ENCODE data around the gene FOXP1. TPM values are rescaled to one million over a fixed set of nuclear protein-coding genes. Genes with fewer than 3 reads are reported as not detected.
A peak's percentile ranks its signal among the peaks of the same experiment; 100 is the strongest.

Gene FOXP1
- total and polyA plus RNA-seq, 8 donors = 12.3 to 215 (median 117) TPM

DNA sequence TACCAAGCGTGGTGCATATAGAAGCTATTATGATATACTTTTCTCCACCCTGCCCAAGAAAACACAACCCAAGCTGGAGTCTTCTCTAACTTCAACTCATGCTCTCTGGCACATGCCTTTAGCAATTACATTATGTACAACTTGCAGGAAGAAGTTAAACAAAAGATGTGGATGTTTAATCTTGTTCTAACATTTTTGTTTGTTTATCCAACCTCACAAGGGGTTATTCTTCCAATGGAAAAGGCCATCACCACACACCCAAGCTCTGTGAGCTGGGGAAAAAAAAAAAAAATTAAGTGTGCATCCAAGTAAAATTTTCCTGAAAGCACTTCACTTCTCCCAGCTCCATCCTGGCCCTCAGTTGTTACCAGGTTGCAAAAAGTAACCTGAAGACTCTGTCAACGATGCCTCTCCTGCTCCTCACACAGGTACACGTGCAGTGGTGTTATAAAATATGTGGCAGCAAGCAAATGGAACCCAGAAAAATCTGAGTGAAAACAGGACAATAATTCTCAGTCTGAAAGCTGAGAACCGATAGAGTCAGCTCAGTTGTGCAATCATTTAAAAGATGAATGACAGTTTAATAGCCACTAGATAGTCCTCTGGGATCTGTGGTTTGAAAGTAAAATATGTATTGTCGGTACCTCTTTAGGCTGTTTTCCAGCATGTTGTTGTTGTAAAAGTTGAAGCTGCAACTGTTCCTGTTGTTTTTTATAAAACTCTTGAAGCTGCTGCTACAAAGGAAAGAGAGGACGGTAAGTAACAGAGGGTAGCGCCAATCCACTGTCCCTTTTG, 531.4 kb downstream of the FOXP1 start:
- TF ChIP-seq POLR2A (IDR thresholded peaks at IDR 0.05) (no peak), EP300 (IDR thresholded peaks at IDR 0.05) (no peak), POLR2AphosphoS5 (IDR thresholded peaks at IDR 0.05) (no peak)
- TF ChIP-seq, protein P1, sequence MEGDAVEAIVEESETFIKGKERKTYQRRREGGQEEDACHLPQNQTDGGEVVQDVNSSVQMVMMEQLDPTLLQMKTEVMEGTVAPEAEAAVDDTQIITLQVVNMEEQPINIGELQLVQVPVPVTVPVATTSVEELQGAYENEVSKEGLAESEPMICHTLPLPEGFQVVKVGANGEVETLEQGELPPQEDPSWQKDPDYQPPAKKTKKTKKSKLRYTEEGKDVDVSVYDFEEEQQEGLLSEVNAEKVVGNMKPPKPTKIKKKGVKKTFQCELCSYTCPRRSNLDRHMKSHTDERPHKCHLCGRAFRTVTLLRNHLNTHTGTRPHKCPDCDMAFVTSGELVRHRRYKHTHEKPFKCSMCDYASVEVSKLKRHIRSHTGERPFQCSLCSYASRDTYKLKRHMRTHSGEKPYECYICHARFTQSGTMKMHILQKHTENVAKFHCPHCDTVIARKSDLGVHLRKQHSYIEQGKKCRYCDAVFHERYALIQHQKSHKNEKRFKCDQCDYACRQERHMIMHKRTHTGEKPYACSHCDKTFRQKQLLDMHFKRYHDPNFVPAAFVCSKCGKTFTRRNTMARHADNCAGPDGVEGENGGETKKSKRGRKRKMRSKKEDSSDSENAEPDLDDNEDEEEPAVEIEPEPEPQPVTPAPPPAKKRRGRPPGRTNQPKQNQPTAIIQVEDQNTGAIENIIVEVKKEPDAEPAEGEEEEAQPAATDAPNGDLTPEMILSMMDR (IDR thresholded peaks at IDR 0.05) = no peak
- H3K9me3 ChIP-seq = no peaks in the 10 kb centered on the region
- peaks cover 47 to 100% (median 88%) of the 10 kb centered on the region in 4 donors for H3K4me1 ChIP-seq
- H3K4me3 ChIP-seq = no peak overlapping the region
- peak overlapping the region in 4 of 5 donors; percentile 20 to 81 (median 65) for H3K27ac ChIP-seq
- H3K36me3 ChIP-seq = peaks cover 18 to 44% (median 31%) of the 10 kb centered on the region in 4 donors
- H3K27me3 ChIP-seq = no peaks in the 10 kb centered on the region
- WGBS, 5 donors = 39 to 52% (median 45%) methylated on average over 7 of the region's 7 CpGs
- intact Hi-C loops (cut with DNase I; ENCODE audit: low total_unique reads) = no loop called here
- no peak for DNase-seq

GRCh38 chr3:71051259-71051595, 532.3 kb downstream of the FOXP1 start:
- Histone ChIP-seq H3K4me3 (no peak overlapping the region), H3K4me1 (peaks cover 42 to 100% (median 88%) of the 10 kb centered on the region in 4 donors), H3K27me3 (no peaks in the 10 kb centered on the region), H3K36me3 (peaks cover 26 to 53% (median 40%) of the 10 kb centered on the region in 4 donors), H3K9me3 (no peaks in the 10 kb centered on the region), H3K27ac (peak overlapping the region; percentile 14 to 81 (median 63))
- WGBS, 5 donors = 57 to 65% (median 63%) methylated on average over 5 of the region's 5 CpGs
- intact Hi-C loops (cut with DNase I; ENCODE audit: low total_unique reads) = no loop called here
- DNase-seq = no peak
- TF ChIP-seq, protein P1 (IDR thresholded peaks at IDR 0.05) = no peak
- no peak for TF ChIP-seq POLR2A (IDR thresholded peaks at IDR 0.05)
- TF ChIP-seq POLR2AphosphoS5 (IDR thresholded peaks at IDR 0.05) = no peak
- TF ChIP-seq EP300 (IDR thresholded peaks at IDR 0.05) = no peak

DNA sequence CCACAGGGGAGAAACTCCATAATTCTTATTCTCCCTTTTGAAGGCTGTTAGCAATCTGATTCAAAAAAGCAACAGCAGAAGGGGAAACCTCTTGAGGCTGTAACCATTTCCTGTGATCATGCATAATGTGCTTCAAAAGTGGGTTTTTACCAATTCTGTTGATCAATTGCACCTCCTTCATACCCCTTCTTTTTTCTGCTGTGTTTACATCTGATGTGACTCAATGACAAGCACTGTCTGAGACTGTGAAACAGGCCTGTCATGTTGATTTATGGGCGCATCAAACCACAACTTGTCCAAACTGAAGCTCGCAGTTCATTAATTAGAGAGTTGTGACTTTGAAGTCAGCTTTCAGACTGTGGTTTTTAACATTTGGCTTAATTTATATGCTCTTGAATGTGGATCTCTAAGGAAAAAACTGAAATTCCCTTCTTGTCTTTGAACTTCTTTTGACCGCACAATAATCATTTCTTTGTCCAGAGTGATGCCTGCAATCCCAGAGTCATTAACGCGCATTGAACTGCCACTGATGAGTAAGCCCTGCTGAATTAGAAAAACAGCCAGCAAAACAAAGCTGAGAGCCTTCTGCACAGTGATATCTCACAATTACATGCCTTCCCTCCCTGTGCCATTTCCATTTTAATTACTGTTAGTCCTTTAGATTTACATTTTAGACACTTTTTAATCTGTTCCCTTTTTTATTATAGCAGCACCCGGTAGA, 532.8 kb downstream of the FOXP1 start:
- Histone ChIP-seq H3K4me3 (no peak overlapping the region), H3K9me3 (no peaks in the 10 kb centered on the region), H3K27me3 (no peaks in the 10 kb centered on the region), H3K27ac (peak overlapping the region in 4 of 5 donors; percentile 63 to 81 (median 70)), H3K4me1 (peaks cover 41 to 100% (median 88%) of the 10 kb centered on the region in 4 donors), H3K36me3 (peaks cover 26 to 58% (median 44%) of the 10 kb centered on the region in 4 donors)
- 61 to 76% (median 72%) methylated on average over 6 of the region's 6 CpGs for WGBS, 5 donors
- intact Hi-C loops (cut with DNase I; ENCODE audit: low total_unique reads) = no loop called here
- TF ChIP-seq, protein P1 (IDR thresholded peaks at IDR 0.05) = no peak
- no peak for TF ChIP-seq POLR2A (IDR thresholded peaks at IDR 0.05)
- no peak for TF ChIP-seq EP300 (IDR thresholded peaks at IDR 0.05)
- no peak for TF ChIP-seq POLR2AphosphoS5 (IDR thresholded peaks at IDR 0.05)
- DNase-seq = no peak

DNA sequence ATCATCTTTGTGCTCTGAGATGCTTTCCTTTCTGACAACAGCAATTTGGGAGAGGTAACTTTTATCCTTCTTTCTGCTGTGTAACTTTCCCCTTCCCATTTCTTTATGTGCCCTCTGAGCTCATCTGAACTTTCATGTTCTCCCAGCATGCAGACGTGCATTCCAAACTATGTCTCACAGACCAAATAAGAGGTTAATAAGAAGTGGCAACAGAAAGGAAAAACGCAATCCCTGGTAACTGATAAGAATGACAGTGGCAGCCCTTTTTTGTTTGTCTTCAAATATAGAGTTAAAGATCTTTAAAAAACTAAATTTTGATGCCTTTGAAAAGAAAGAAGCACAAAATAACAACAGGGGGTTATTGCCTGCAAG, 533.4 kb downstream of the FOXP1 start:
- TF ChIP-seq POLR2A (IDR thresholded peaks at IDR 0.05) (no peak), EP300 (IDR thresholded peaks at IDR 0.05) (no peak)
- TF ChIP-seq, protein P1 (IDR thresholded peaks at IDR 0.05) = no peak
- Histone ChIP-seq H3K27me3 (no peaks in the 10 kb centered on the region), H3K4me1 (peaks cover 46 to 100% (median 87%) of the 10 kb centered on the region in 4 donors), H3K36me3 (peaks cover 30 to 63% (median 50%) of the 10 kb centered on the region in 4 donors), H3K9me3 (no peaks in the 10 kb centered on the region), H3K27ac (peak overlapping the region in 4 of 5 donors; percentile 63 to 81 (median 70)), H3K4me3 (no peak overlapping the region)
- intact Hi-C loops (cut with DNase I; ENCODE audit: low total_unique reads) = no loop called here
- WGBS, 5 donors = 30 to 39% (median 36%) methylated on average over 2 of the region's 2 CpGs
- DNase-seq = no peak
